HL-60 (cell line): ENCODE data around the gene SLC29A2.

Source experiments
- DNase-seq, 2 experiments: peaks; one replicate each; pipeline ENCODE4 v3.0.0-alpha.2; 2010 to 2020; ENCODE audit warnings: low read depth in 1 of 2, low spot score in 1 of 2
- H3K27ac ChIP-seq: fragments of 250-450 bp; sonication (Bioruptor Pico); replicated peaks from 2 replicates; pipeline ENCODE4 v1.5.1; 2020; ENCODE audit warnings: mild to moderate bottlenecking, moderate library complexity
- H3K27me3 ChIP-seq: fragments of 250-450 bp; sonication (Bioruptor Pico); 2 replicates; pipeline ENCODE4 v1.5.1; 2021; ENCODE audit warnings: mild to moderate bottlenecking, moderate library complexity; ENCODE audit not compliant: insufficient read depth, poor library complexity, severe bottlenecking
- H3K4me3 ChIP-seq: replicated peaks from 2 replicates; pipeline ENCODE4 v1.5.1; 2011; ENCODE audit warnings: mild to moderate bottlenecking, control low read depth, low read length; ENCODE audit not compliant: insufficient read depth
- GABPA ChIP-seq: IDR thresholded peaks from 2 replicates; pipeline ENCODE4 v1.6.1; 2012; ENCODE audit warnings: low read depth
- POLR2AphosphoS5 ChIP-seq: IDR thresholded peaks from 2 replicates; pipeline ENCODE4 v1.6.1; 2012; ENCODE audit warnings: low read depth
- SPI1 ChIP-seq: IDR thresholded peaks from 2 replicates; pipeline ENCODE4 v1.6.1; 2012; ENCODE audit warnings: low read depth, mild to moderate bottlenecking, borderline replicate concordance
- TF ChIP-seq, protein P1 (sequence below): IDR thresholded peaks from 2 replicates; pipeline ENCODE4 v1.6.1; 2012; ENCODE audit warnings: low read depth; ENCODE audit not compliant: insufficient replicate concordance
- TF ChIP-seq, protein P2 (sequence below): IDR thresholded peaks from one replicate; pipeline ENCODE4 v1.5.1; 2011; ENCODE audit warnings: low read length, control low read depth, inconsistent platforms; ENCODE audit not compliant: insufficient read depth

SLC29A2 gene

DNA sequence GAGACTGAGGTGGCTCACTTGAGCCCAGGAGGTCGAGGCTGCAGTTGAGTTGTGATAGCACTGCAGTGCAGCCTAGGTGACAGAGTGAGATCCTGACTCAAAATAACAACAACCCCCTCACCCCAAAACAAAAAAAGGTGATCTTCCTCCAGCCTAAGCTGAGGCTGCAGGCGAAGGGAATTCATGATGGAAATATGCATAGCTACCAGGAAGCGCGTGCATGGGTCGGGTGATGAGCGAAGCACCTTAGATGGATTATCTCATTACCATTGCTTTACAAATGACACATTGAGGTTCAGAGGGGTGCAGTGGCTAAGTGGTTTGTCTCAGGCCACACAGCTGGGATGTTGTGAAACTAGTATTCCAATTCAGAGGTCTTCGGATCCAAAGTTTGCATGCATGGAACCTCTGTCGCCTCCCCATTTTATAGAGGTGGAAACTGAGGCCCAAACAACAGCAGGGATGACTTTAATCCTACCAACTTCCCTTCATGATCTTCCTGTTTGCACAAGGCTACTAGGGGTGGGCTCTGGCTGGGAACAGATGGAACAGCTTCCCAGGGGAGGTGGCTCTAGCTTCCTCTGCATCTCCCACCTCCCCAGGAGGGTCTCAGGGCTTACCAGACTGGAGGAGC is 4.6 kb downstream of the SLC29A2 start:
- no peaks in the 10 kb centered on the region for H3K27me3 ChIP-seq
- DNase-seq = no peak
- TF ChIP-seq SPI1 (no peak), POLR2AphosphoS5 (no peak), GABPA (no peak)
- TF ChIP-seq, protein P1, sequence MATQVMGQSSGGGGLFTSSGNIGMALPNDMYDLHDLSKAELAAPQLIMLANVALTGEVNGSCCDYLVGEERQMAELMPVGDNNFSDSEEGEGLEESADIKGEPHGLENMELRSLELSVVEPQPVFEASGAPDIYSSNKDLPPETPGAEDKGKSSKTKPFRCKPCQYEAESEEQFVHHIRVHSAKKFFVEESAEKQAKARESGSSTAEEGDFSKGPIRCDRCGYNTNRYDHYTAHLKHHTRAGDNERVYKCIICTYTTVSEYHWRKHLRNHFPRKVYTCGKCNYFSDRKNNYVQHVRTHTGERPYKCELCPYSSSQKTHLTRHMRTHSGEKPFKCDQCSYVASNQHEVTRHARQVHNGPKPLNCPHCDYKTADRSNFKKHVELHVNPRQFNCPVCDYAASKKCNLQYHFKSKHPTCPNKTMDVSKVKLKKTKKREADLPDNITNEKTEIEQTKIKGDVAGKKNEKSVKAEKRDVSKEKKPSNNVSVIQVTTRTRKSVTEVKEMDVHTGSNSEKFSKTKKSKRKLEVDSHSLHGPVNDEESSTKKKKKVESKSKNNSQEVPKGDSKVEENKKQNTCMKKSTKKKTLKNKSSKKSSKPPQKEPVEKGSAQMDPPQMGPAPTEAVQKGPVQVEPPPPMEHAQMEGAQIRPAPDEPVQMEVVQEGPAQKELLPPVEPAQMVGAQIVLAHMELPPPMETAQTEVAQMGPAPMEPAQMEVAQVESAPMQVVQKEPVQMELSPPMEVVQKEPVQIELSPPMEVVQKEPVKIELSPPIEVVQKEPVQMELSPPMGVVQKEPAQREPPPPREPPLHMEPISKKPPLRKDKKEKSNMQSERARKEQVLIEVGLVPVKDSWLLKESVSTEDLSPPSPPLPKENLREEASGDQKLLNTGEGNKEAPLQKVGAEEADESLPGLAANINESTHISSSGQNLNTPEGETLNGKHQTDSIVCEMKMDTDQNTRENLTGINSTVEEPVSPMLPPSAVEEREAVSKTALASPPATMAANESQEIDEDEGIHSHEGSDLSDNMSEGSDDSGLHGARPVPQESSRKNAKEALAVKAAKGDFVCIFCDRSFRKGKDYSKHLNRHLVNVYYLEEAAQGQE = no peak
- H3K27ac ChIP-seq = no peak overlapping the region
- no peak overlapping the region for H3K4me3 ChIP-seq

DNA sequence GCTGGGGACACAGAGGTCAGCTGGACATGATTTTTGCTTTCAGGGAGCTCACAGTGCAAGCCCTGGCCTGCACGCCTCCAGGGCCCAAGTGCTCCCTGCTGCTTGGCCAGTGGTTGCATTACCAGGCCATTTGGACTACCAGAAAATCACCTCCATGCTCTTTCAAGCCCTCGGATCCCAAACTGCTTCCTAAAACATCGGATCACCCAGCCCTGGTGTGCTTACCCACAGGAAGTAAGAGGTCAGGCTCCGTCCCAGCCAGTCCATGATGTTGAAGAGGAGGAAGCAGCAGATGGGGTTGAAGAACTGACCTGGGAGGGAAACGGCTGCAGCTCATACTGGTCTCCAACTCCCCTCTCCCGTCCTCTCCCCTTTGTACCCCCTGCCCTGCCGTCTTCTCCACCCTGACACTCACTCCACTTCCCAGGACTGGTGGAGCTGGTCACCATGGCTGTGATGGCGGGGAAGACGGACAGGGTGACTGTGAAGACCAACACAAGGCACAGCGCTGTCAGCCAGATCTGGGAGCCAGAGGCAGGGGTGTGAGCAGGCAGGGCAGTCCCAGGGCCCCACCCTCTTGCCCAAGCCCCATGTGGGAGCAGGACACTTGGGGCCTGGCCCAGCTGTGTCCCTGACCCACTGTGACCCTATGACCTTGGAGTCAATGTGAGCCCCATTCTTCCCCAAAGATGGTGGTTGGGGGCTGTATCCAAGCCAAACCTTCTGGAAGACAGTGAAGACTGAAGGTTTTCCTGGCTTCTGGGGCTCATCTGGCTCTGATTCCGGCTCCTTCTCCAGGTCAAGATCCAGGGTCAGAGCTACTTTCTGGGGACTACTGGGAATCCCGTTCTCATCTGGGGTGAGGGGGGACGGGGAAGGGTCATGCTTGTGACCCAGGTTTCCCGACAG is 5.6 kb downstream of the SLC29A2 start:
- no peak for TF ChIP-seq GABPA
- no peak for TF ChIP-seq SPI1
- TF ChIP-seq, protein P1 = no peak
- peak; percentile 82 for TF ChIP-seq POLR2AphosphoS5
- DNase-seq = no peak
- Histone ChIP-seq H3K27ac (no peak overlapping the region), H3K4me3 (no peak overlapping the region), H3K27me3 (no peaks in the 10 kb centered on the region)

DNA sequence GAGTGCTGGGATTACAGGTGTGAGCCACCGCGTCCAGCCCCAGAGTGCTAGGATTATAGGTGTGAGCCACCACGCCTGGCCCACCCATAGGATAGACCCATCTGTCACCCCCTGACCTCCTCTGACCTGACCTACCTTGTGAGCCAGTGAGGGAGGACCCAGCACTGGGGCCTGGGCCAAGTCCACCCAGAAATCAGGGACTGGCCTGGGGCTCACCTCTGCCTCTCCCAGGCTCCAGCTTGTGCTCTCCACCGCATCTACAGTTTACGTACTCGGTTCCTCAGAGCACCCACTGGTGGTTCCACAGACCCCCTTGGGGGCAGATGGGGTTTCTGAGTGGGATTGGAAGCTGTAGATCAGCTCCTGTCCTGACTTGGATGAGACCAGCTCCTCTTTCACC is 6.4 kb downstream of the SLC29A2 start:
- no peak overlapping the region for H3K27ac ChIP-seq

More for the DNA sequence above, 6.4 kb downstream of the SLC29A2 start:
- Histone ChIP-seq H3K4me3 (no peak overlapping the region), H3K27me3 (no peaks in the 10 kb centered on the region)
- DNase-seq = no peak
- no peak for TF ChIP-seq SPI1
- TF ChIP-seq GABPA = no peak
- TF ChIP-seq, protein P1 = no peak
- TF ChIP-seq, protein P2, sequence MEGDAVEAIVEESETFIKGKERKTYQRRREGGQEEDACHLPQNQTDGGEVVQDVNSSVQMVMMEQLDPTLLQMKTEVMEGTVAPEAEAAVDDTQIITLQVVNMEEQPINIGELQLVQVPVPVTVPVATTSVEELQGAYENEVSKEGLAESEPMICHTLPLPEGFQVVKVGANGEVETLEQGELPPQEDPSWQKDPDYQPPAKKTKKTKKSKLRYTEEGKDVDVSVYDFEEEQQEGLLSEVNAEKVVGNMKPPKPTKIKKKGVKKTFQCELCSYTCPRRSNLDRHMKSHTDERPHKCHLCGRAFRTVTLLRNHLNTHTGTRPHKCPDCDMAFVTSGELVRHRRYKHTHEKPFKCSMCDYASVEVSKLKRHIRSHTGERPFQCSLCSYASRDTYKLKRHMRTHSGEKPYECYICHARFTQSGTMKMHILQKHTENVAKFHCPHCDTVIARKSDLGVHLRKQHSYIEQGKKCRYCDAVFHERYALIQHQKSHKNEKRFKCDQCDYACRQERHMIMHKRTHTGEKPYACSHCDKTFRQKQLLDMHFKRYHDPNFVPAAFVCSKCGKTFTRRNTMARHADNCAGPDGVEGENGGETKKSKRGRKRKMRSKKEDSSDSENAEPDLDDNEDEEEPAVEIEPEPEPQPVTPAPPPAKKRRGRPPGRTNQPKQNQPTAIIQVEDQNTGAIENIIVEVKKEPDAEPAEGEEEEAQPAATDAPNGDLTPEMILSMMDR = no peak
